Nephron progenitor cell (in vitro differentiated cells): ENCODE measurements around the gene RALB.

ENCODE experiments used
- DNase-seq: peaks from one replicate; pipeline ENCODE4 v3.0.0; 2021
- H3K27ac Mint-ChIP-seq: 2 replicates; pipeline ENCODE4 v1.8.0; 2021; ENCODE audit warnings: mild to moderate bottlenecking, moderate library complexity, mixed read lengths
- H3K27me3 Mint-ChIP-seq: 2 replicates; pipeline ENCODE4 v1.8.0; 2021; ENCODE audit warnings: mild to moderate bottlenecking, low read depth, mixed read lengths; ENCODE audit not compliant: poor library complexity
- H3K36me3 Mint-ChIP-seq: 2 replicates; pipeline ENCODE4 v1.8.0; 2021; ENCODE audit warnings: low read depth, mixed read lengths
- H3K4me1 Mint-ChIP-seq: 2 replicates; pipeline ENCODE4 v1.8.0; 2021; ENCODE audit warnings: mixed read lengths
- H3K4me3 Mint-ChIP-seq: 2 replicates; pipeline ENCODE4 v1.8.0; 2021; ENCODE audit warnings: mild to moderate bottlenecking, moderate library complexity, mixed read lengths
- H3K9me3 Mint-ChIP-seq: 2 replicates; pipeline ENCODE4 v1.8.0; 2021; ENCODE audit warnings: mild to moderate bottlenecking, moderate library complexity, mixed read lengths
- CTCF ChIP-seq: fragments of 200-600 bp; sonication (generic); IDR thresholded peaks from 2 replicates; pipeline ENCODE4 v1.5.0; 2021; ENCODE audit warnings: antibody characterized with exemption

RALB gene

GRCh38 chr2:120313695-120314615 lies 61.3 kb downstream of the RALB start:
- Mint-ChIP-seq H3K4me3 (no peak overlapping the region), H3K36me3 (no peaks in the 10 kb centered on the region), H3K9me3 (no peaks in the 10 kb centered on the region), H3K27ac (no peak overlapping the region), H3K27me3 (peaks cover 62% of the 10 kb centered on the region), H3K4me1 (peaks cover 29% of the 10 kb centered on the region)
- no peak for TF ChIP-seq CTCF
- no peak for DNase-seq

- H3K27ac Mint-ChIP-seq = peak overlapping the region; percentile 68
- TF ChIP-seq CTCF = no peak
- H3K4me3 Mint-ChIP-seq = no peak overlapping the region
- no peaks in the 10 kb centered on the region for H3K9me3 Mint-ChIP-seq
- H3K4me1 Mint-ChIP-seq = peaks cover 37% of the 10 kb centered on the region
- H3K27me3 Mint-ChIP-seq = peaks cover 68% of the 10 kb centered on the region
- DNase-seq = no peak
- no peaks in the 10 kb centered on the region for H3K36me3 Mint-ChIP-seq
Measured at GRCh38 chr2:120314690-120315366, 62.2 kb downstream of the RALB start.

- H3K4me1 Mint-ChIP-seq = peaks cover 39% of the 10 kb centered on the region
- peaks cover 71% of the 10 kb centered on the region for H3K27me3 Mint-ChIP-seq
- no peaks in the 10 kb centered on the region for H3K36me3 Mint-ChIP-seq
- DNase-seq = no peak
- H3K27ac Mint-ChIP-seq = peak overlapping the region; percentile 68
- TF ChIP-seq CTCF = no peak
- H3K4me3 Mint-ChIP-seq = no peak overlapping the region
- H3K9me3 Mint-ChIP-seq = no peaks in the 10 kb centered on the region
Measured at GRCh38 chr2:120315367-120316033, 62.8 kb downstream of the RALB start.

GRCh38 chr2:120316071-120316470 lies 63.4 kb downstream of the RALB start:
- H3K36me3 Mint-ChIP-seq = no peaks in the 10 kb centered on the region
- no peak for DNase-seq
- peaks cover 39% of the 10 kb centered on the region for H3K4me1 Mint-ChIP-seq
- no peak overlapping the region for H3K27ac Mint-ChIP-seq
- no peak overlapping the region for H3K4me3 Mint-ChIP-seq
- TF ChIP-seq CTCF = no peak
- H3K27me3 Mint-ChIP-seq = peaks cover 68% of the 10 kb centered on the region
- H3K9me3 Mint-ChIP-seq = no peaks in the 10 kb centered on the region

GRCh38 chr2:120316528-120317179 lies 64.0 kb downstream of the RALB start:
- H3K4me3 Mint-ChIP-seq = no peak overlapping the region
- no peak overlapping the region for H3K27ac Mint-ChIP-seq
- no peaks in the 10 kb centered on the region for H3K36me3 Mint-ChIP-seq
- no peaks in the 10 kb centered on the region for H3K9me3 Mint-ChIP-seq
- peaks cover 70% of the 10 kb centered on the region for H3K27me3 Mint-ChIP-seq
- no peak for DNase-seq
- H3K4me1 Mint-ChIP-seq = peaks cover 39% of the 10 kb centered on the region
- no peak for TF ChIP-seq CTCF
